ENCODE results near the gene ZNF710. TPM values are rescaled to one million over a fixed set of nuclear protein-coding genes. Genes with fewer than 3 reads are reported as not detected.
A peak's percentile ranks its signal among the peaks of the same experiment; 100 is the strongest.

ZNF710 gene
- total and polyA plus RNA-seq, 2 of the 8 experiments (the other 6 are each of a cell fraction or from before 2014, with no cell fraction given), result 10.5 to 24.0 TPM

DNA sequence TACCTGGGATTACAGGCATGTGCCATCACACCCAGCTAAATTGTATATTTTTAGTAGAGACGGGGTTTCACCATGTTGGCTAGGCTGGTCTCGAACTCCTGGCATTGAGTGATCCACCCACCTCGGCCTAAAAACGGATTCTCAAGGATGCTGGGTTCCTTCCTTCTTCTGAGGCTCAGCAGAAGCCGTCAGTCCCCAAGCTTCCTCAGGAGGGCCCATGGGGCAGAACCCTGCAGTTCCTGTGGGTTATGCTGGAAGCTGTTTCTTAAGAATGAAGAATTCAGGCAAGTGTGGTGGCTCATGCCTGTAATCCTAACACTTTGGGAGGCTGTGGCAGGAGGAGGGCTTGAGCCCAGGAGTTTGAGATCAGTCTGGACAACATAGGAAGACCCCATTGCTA lies 29.0 kb upstream of the ZNF710 start:
- ChIA-PET CTCF (ENCODE audit: partially characterized antibody) (interaction anchor here (0.5 to 3.1 kb wide), 47 partner anchors 9 to 266 kb away, joined by 3 to 45 read pairs (median 4); partner anchors contain the start of gene ARPIN), POLR2A (ENCODE audit: partially characterized antibody) (interaction anchor here (0.7 to 1.3 kb wide), 3 partner anchors 13 to 916 kb away, joined by 3 read pairs; partner anchors contain the start of gene ARPIN)
- peaks cover 5 to 8% of the 10 kb centered on the region in 2 experiments; a peak in 2 of 4 replicates for H3K9me3 ChIP-seq (ENCODE audit: insufficient read depth in 2 of 2, low read depth in 1 of 2, low read length in 1 of 2)

More for the DNA sequence above, 29.0 kb upstream of the ZNF710 start:
- Histone ChIP-seq H3K23me2 (ENCODE audit: low read depth, low read length) (no peaks in the 10 kb centered on the region; the same call in 1 of the 2 replicates), H3K4me3 (ENCODE audit: extremely low read depth in 1 of 4, insufficient read depth in 2 of 4, low read depth in 3 of 4, low read length in 4 of 4) (no peak overlapping the region), H4K91ac (replicated peaks; ENCODE audit: insufficient read length, low read length) (no peak overlapping the region), H3K36me3 (ENCODE audit: control insufficient read depth in 2 of 4, insufficient read depth in 4 of 4, low read length in 3 of 4) (no peaks in the 10 kb centered on the region), H3K4me1 (replicated peaks in 1 of 4; ENCODE audit: control insufficient read depth in 3 of 4, insufficient read depth in 4 of 4, low read length in 3 of 4) (peaks cover 0 to 3% (median 0%) of the 10 kb centered on the region in 4 experiments; a peak in 1 of 7 replicates), H3K14ac (ENCODE audit: insufficient read length) (no peak overlapping the region), H2BK15ac (ENCODE audit: low read length) (no peak overlapping the region), H3K27me3 (replicated peaks in 1 of 4; ENCODE audit: control insufficient read depth in 3 of 4, extremely low read depth in 1 of 4, insufficient read depth in 3 of 4, low read length in 3 of 4) (no peaks in the 10 kb centered on the region), H4K20me1 (replicated peaks in 1 of 2; ENCODE audit: control insufficient read depth in 1 of 2, insufficient read depth in 2 of 2, low read length in 2 of 2) (no peaks in the 10 kb centered on the region), H2BK120ac (replicated peaks; ENCODE audit: low read depth, low read length) (no peak overlapping the region), H3K18ac (ENCODE audit: extremely low read depth, low read length) (no peak overlapping the region), H3K79me1 (ENCODE audit: low read depth, low read length) (no peaks in the 10 kb centered on the region), H3K27ac (ENCODE audit: low read depth, low read length) (no peak overlapping the region), H2AFZ (ENCODE audit: low read length) (no peak overlapping the region), H2BK12ac (ENCODE audit: low read depth, low read length) (no peak overlapping the region), H2BK5ac (ENCODE audit: low read depth, low read length) (no peak overlapping the region), H3K9ac (replicated peaks in 1 of 4; ENCODE audit: extremely low read depth in 1 of 4, low read depth in 3 of 4, low read length in 3 of 4) (no peak overlapping the region), H2BK20ac (ENCODE audit: low read length) (no peak overlapping the region), H4K5ac (ENCODE audit: insufficient read length, low read depth, low read length) (no peak overlapping the region), H2AK5ac (ENCODE audit: low read depth, low read length) (no peak overlapping the region), H3K23ac (ENCODE audit: insufficient read length) (no peak overlapping the region), H3K79me2 (ENCODE audit: control insufficient read depth in 1 of 2, insufficient read depth in 2 of 2, low read length in 2 of 2) (no peaks in the 10 kb centered on the region), H3K56ac (replicated peaks; ENCODE audit: insufficient read length, low read depth, low read length) (no peak overlapping the region), H4K8ac (ENCODE audit: extremely low read depth, insufficient read depth, low read length) (no peak overlapping the region), H3K4me2 (ENCODE audit: insufficient read depth in 1 of 2, low read depth in 2 of 2, low read length in 2 of 2) (no peak overlapping the region), H3K4ac (replicated peaks; ENCODE audit: insufficient read length, low read depth, low read length) (no peak overlapping the region)
- no peak for FAIRE-seq
- no peak for TF ChIP-seq ASH2L (IDR thresholded peaks at IDR 0.05; ENCODE audit: low read length)
- TF ChIP-seq FOSL1 (IDR thresholded peaks at IDR 0.05; ENCODE audit: insufficient read depth, low read depth, low read length), result no peak
- no peak for TF ChIP-seq CHD2 (IDR thresholded peaks at IDR 0.05; ENCODE audit: low read length)
- TF ChIP-seq JUN (IDR thresholded peaks at IDR 0.05; ENCODE audit: low read depth, low read length), result no peak
- TF ChIP-seq KDM1A (IDR thresholded peaks at IDR 0.05; ENCODE audit: borderline replicate concordance, low read length), result 0 out of 2 replicates have a peak, but pooled peaks have one; percentile 7
- no peak for TF ChIP-seq SP4 (IDR thresholded peaks at IDR 0.05; ENCODE audit: low read length)
- TF ChIP-seq ZNF274 (IDR thresholded peaks at IDR 0.05; ENCODE audit: borderline replicate concordance, extremely low read depth, low read length), result no peak
- no peak for DNase-seq (ENCODE audit: low read depth in 1 of 2, low spot score in 2 of 2)
- 92% methylated on average over 5 of the region's 5 CpGs; no CpG with 5 or more reads in 1 of the 2 experiments for WGBS, 2 experiments (ENCODE audit: extremely low coverage in 1 of 2, insufficient coverage in 1 of 2, insufficient read length in 1 of 2, insufficient replicate concordance in 2 of 2, low coverage in 1 of 2, low lambda C conversion rate in 2 of 2, missing lambda C conversion rate in 1 of 2)

Data from H1 (cell line).